Measurements from ENCODE around the gene POMGNT2. TPM values are rescaled to one million over a fixed set of nuclear protein-coding genes. Genes with fewer than 3 reads are reported as not detected.
A peak's percentile ranks its signal among the peaks of the same experiment; 100 is the strongest.

Gene POMGNT2
- total and polyA plus RNA-seq, 3 donors from 2014 or later: 33.2 to 45.7 (median 38.6) TPM

GRCh38 chr3:43106293-43106628 is 382 bp upstream of the POMGNT2 start:
- H3K4me3 ChIP-seq: peak overlapping the region; percentile 80 to 86
- no peaks in the 10 kb centered on the region for H3K27me3 ChIP-seq
- intact Hi-C loops (cut with DNase I; ENCODE audit: low total_unique reads): no loop called here
- H3K36me3 ChIP-seq (ENCODE audit: low read depth, missing control alignments): no peaks in the 10 kb centered on the region
- no peak for DNase-seq
- no peaks in the 10 kb centered on the region for H3K9me3 ChIP-seq
- WGBS, 2 donors: 6 to 10% methylated on average over 6 of the region's 6 CpGs
- no peak overlapping the region for H3K27ac ChIP-seq
- peaks cover 15% of the 10 kb centered on the region for H3K4me1 ChIP-seq
- TF ChIP-seq CTCF (IDR thresholded peaks at IDR 0.05): no peak
- TF ChIP-seq POLR2A (IDR thresholded peaks at IDR 0.05): no peak

GRCh38 chr3:43104660-43105595 is 951 bp downstream of the POMGNT2 start:
- Histone ChIP-seq H3K27me3 (no peaks in the 10 kb centered on the region), H3K4me3 (peak overlapping the region; percentile 80 to 86), H3K9me3 (no peaks in the 10 kb centered on the region), H3K27ac (peak overlapping the region in 1 of 2 donors; percentile 82), H3K4me1 (peaks cover 15% of the 10 kb centered on the region), H3K36me3 (ENCODE audit: low read depth, missing control alignments) (no peaks in the 10 kb centered on the region)
- DNase-seq: peak; percentile 19
- TF ChIP-seq CTCF (IDR thresholded peaks at IDR 0.05) (no peak), POLR2A (IDR thresholded peaks at IDR 0.05) (no peak)
- intact Hi-C loops (cut with DNase I; ENCODE audit: low total_unique reads): no loop called here
- WGBS, 2 donors: 30 to 43% methylated on average over 13 to 31 of the region's 33 CpGs

GRCh38 chr3:43104039-43104438 is 1.8 kb downstream of the POMGNT2 start:
- Histone ChIP-seq H3K4me3 (no peak overlapping the region), H3K27me3 (no peaks in the 10 kb centered on the region), H3K27ac (no peak overlapping the region), H3K4me1 (peaks cover 15% of the 10 kb centered on the region), H3K36me3 (ENCODE audit: low read depth, missing control alignments) (no peaks in the 10 kb centered on the region), H3K9me3 (no peaks in the 10 kb centered on the region)
- no peak for DNase-seq
- intact Hi-C loops (cut with DNase I; ENCODE audit: low total_unique reads): no loop called here
- TF ChIP-seq CTCF (IDR thresholded peaks at IDR 0.05) (no peak), POLR2A (IDR thresholded peaks at IDR 0.05) (no peak)
- WGBS, 2 donors: 61 to 75% methylated on average over 3 of the region's 3 CpGs

- intact Hi-C loops (cut with DNase I; ENCODE audit: low total_unique reads): no loop called here
- no peak for DNase-seq
- 42 to 68% methylated on average over 2 of the region's 2 CpGs for WGBS, 2 donors
Observed at GRCh38 chr3:43102773-43103480, 3.0 kb downstream of the POMGNT2 start.

More at GRCh38 chr3:43102773-43103480, 3.0 kb downstream of the POMGNT2 start:
- TF ChIP-seq CTCF (IDR thresholded peaks at IDR 0.05) (no peak), POLR2A (IDR thresholded peaks at IDR 0.05) (no peak)
- Histone ChIP-seq H3K9me3 (no peaks in the 10 kb centered on the region), H3K36me3 (ENCODE audit: low read depth, missing control alignments) (no peaks in the 10 kb centered on the region), H3K4me1 (peaks cover 15% of the 10 kb centered on the region), H3K27ac (peak overlapping the region in 1 of 2 donors; percentile 6), H3K4me3 (no peak overlapping the region), H3K27me3 (no peaks in the 10 kb centered on the region)

Measured in testis (tissue), 3 donors.